HG02852 (cell line): ENCODE measurements around the gene SLC25A25.
A peak's percentile ranks its signal among the peaks of the same experiment; 100 is the strongest.

ENCODE experiments used
- ATAC-seq: cut with Tn5 transposase; IDR thresholded peaks from one replicate; pipeline ENCODE4 v1.9.1; 2021; ENCODE audit warnings: mild to moderate bottlenecking, moderate library complexity; ENCODE audit not compliant: unreplicated experiment

The SLC25A25 gene

DNA sequence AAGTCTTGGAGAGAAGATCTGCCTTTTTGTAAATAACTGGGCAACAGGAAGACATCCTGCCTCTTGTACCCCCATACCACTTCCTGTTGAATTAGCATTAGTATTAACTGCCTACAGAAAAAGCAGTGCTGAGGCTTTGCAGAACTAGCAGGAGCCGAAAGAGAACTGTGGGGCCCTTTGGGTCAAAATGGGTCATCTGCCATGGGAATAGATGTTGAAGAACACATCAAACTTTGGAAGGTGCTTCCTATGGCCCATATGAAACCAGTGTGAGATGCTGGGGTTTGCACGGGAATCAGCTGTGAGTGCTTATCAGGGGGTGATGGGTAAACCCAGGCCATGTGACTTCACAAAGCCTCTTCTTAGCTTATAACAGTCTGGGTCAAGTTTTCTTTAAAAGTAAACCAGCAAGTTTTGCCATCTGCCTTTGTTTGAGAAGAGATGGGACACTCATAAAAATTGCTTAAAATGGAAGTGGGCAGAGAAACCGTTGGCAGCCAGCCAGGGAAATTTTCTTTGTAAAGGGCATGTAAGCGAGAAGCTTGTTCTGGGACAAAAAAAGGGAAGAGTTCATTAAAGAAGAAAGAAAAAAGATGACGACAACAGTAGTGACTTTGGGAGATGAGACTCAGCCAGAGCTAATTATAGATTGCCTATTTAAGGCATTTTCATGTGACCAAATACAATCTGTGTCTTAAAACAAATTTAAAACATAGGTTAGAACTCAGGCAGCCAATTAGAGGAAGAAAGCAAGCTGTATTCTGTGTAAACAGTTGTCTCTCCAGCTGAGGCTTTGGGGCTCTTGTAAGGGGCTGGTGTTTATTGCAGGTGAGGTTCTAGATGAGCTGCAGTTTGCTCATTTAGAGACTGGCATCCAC, 4.4 kb downstream of the SLC25A25 start:
- ATAC-seq: no peak

DNA sequence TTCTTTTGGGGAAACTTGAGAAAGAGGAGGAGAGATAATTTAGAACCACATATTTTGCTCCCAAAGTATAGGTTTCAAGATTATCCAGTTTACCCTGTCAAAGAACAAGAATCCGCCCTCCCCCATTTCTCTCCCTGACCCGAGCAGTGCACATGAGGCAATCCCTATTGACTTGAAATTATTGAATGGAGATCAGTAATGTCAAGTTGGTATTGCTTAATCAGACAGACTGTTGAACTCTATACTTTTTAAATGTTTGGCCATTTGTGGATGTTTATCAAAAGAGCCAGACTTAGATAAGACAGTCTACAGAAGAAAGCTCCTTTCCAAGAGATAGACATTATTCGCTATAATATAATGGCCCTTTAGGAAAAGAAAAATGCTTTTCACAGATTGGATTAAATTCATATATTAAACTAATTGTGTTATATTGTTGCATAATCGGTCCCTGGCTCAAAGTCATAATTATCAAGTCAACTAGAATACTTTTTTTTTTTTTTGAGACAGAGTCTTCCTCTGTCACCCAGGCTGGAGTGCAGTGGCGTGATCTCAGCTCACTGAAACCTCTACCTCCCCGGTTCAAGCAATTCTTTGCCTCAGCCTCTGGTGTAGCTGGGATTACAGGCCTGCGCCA, 5.3 kb downstream of the SLC25A25 start:
- no peak for ATAC-seq

- no peak for ATAC-seq
These were observed 9.9 kb downstream of the SLC25A25 start for GRCh38 chr9:128077847-128078503.

GRCh38 chr9:128078504-128079434, 10.7 kb downstream of the SLC25A25 start:
- no peak for ATAC-seq

DNA sequence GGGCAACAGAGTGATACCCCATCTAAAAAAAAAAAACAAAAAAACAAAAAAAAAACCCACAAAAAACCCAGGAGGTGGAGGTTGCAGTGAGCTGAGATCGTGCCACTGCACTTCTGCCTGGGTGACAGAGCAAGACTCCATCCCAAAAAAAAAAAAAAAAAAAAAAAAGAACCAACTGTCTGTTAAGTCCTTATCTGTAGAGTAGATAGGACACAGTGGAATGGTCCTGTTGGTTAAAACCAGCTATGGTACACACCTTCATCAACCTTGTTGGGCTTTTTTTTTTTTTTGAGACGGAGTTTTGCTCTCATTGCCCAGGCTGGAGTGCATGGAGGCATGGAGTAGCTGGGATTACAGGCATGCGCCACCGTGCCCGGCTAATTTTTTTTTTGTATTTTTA, 12.2 kb downstream of the SLC25A25 start:
- ATAC-seq: no peak

DNA sequence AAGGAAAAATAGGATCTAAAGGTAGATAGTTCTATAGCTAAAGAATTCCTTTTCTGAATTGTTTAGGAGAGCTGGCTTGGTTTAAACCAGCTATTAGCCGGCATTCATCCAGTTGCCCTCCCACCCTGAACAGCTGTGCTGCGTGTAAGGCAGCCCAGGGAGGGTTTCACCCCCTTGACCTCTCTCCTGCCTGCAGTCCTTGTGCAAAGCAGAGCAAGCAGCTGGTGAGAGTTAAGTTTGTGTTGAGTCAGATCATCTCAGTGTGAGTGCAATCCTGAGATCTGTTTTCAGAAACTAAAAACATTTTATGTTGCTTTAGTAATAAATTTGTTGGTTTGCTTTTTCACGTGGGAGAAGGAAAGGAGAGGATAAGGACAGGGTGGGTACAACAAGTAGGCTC, 13.0 kb downstream of the SLC25A25 start:
- no peak for ATAC-seq

GRCh38 chr9:128082151-128082550, 14.1 kb downstream of the SLC25A25 start:
- ATAC-seq: no peak

DNA sequence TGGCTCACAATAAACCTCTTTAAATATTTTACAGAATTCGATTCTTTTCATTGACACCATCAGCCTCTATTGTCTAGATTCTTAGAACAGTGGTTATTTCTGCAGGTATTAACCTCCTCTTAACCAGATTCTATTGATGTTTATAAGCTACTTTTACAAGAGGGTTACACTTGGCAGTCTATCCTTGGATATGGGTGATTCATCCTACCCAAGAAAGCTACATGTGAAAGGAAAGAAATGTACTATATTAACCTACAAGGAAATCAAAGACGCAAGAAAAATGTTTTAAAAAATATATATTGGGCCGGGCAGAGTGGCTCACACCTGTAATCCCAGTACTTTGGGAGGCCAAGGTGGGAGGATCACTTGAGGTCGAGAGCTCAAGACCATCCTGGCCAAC, 16.7 kb downstream of the SLC25A25 start:
- no peak for ATAC-seq

- ATAC-seq: no peak
These were observed 17.9 kb downstream of the SLC25A25 start for GRCh38 chr9:128085943-128086342.

GRCh38 chr9:128087262-128087661, 19.2 kb downstream of the SLC25A25 start:
- no peak for ATAC-seq

DNA sequence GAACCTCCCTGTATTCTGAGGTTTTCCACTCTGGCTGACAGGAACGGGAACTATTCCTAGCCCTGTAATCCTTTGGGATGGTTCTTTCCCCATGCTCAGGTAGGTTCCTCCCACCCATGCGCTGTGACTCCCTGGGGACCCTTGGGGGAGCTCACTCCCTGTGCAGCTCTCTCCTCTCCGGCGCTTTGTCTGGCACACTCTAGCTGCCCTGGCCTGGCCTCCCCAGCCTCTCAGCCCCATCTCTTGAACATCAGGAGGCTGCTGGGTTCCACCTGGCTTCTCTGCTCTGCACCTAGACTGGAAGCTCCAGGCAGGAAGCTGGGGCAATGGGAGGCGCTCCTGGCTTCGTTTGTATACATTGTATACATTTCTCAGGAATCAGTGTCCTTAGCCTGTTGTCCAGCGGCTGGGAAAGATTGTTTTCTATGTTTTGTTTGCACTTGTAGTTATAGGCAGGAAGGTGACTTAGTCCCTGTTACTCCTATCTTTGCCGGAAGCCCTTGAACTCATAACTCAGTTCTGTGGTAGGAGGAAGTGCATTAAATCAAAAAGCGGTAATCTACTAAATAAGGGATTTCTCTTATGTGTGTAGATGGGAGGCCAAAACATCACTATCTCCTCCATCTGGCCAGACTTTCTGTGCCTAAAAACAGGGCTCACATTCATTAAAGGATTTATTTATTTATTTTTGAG, 20.4 kb downstream of the SLC25A25 start:
- ATAC-seq: no peak

- ATAC-seq: no peak
These were observed 21.3 kb downstream of the SLC25A25 start for GRCh38 chr9:128089299-128089698.

DNA sequence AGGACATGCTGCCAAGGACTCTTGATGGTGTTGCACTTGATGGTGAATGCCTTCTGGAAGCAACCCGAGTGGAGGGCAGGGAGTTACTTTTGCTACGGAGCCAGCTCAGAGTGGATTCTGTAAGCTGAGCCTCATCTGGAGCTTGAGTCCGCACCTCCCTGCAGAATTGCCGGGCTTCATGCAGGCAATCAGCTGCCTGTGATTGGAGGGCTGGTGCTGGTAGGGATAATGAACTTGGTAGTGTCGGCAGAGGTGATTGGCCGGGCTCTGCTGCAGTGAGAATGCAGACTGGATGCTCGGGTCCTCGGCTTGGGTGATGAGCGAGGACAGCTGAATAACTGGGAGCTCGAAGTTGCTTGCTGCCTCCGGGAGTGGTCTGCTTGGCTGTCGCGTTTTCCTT, 23.1 kb downstream of the SLC25A25 start:
- ATAC-seq: no peak

DNA sequence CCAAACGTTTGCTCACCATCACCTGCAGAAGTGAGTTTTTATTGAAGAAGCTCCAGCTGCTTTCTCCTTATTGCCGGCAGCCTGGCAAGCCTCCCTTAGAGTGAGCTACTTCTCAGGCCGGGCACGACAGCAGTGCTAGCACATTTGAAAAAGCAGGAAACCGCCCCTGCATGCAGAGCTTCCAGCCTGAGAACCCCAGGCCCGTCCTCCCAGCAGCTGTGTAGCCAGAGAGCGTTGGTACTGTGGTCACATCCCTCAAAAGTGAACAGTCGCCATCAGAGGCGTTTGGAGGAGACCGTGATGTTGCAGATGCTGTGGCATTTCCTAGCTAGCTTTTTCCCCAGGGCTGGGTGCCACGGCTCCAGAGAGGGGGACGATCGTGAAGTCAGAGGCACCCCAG, 23.5 kb downstream of the SLC25A25 start:
- no peak for ATAC-seq

DNA sequence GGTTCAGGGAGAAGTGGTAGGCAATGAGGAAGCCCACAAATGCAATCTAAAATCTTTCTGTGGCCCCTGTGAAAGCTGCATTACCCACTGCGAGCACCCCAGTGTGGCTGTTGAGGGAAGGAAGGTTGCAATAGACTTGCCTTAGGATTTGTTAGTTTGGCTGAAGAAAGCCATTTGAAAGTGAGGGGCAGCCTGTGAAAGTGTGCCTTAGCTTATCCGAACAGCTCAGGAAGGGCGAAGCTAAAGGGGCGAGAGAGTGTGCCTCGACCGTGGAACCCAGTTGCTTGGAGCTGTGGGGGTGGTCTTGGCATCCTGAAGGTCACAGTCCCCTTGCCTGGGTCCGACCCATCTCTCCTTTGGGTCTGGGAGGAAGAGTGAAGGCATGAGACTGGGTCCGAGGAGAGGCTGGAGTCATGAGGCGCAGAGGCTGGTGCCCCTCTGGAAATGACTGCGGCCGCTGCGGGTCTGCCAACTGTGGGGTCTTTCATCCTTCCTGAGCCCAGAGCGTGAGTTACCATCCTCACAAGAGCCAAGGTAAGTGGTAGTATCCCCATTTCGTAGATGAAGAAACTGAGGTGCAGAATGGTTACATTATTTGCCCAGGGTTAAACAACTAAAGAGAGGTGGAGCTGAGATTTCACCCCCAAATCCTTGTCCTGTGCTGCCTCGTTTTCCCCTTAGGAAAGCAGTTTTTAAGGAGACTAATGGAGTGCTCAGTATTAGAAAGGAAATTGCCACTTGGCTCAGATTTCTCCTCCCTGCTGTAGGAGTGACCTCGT, 24.4 kb downstream of the SLC25A25 start:
- ATAC-seq: no peak

- no peak for ATAC-seq
These were observed 25.0 kb downstream of the SLC25A25 start for GRCh38 chr9:128093011-128093410.

GRCh38 chr9:128094166-128094949, 26.3 kb downstream of the SLC25A25 start:
- ATAC-seq: peak; percentile 91

- ATAC-seq: no peak
These were observed 27.0 kb downstream of the SLC25A25 start for GRCh38 chr9:128094950-128095544.
